ENCODE measurements around the gene RMRP.

GRCh38 chr9:35706951-35707350 lies 49.1 kb upstream of the RMRP start:
- TF ChIP-seq EZH2 (IDR thresholded peaks at IDR 0.05; ENCODE audit: low read length, unreplicated experiment), result no peak
- TF ChIP-seq, protein P1, sequence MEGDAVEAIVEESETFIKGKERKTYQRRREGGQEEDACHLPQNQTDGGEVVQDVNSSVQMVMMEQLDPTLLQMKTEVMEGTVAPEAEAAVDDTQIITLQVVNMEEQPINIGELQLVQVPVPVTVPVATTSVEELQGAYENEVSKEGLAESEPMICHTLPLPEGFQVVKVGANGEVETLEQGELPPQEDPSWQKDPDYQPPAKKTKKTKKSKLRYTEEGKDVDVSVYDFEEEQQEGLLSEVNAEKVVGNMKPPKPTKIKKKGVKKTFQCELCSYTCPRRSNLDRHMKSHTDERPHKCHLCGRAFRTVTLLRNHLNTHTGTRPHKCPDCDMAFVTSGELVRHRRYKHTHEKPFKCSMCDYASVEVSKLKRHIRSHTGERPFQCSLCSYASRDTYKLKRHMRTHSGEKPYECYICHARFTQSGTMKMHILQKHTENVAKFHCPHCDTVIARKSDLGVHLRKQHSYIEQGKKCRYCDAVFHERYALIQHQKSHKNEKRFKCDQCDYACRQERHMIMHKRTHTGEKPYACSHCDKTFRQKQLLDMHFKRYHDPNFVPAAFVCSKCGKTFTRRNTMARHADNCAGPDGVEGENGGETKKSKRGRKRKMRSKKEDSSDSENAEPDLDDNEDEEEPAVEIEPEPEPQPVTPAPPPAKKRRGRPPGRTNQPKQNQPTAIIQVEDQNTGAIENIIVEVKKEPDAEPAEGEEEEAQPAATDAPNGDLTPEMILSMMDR (conservative IDR thresholded peaks at IDR 0.05; ENCODE audit: low read depth, low read length), result no peak
- no peak for TF ChIP-seq EZH2phosphoT487 (IDR thresholded peaks at IDR 0.05; ENCODE audit: borderline replicate concordance, low read length)
